ENCODE measurements around the gene UBE2D2.
"Not testable (repeated sequence)": the region's sequence is repeated elsewhere in the genome, so short reads cannot be mapped to it uniquely, and the experiment has no call there.

UBE2D2 gene

DNA sequence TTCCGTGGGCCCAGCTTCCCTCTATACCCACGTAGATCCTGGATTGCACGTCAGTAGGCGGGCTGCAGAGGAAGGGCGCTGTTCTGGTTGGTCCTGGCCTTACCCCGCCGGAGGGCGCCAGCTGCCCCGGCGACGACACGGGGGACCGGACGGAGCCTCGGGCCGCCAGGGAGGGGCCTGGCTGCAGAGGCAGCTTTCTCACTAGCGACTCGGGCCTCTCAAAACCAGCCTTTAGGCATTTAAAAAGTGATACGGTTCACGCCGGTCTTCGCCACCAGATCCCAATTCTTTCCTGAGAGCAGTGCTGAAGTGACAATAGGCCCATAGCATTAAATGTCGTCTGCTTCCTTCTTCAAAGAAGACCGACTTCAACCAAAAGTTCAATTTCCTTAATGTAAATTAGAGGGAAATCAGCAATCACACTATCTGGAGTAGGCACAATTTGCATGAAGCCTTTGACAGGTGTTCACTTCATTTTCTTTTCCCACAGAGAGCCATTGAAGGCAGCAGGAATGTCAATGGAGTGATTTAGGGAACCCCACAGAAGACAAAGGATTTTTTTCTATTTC is 17.6 kb upstream of the UBE2D2 start:
- TF ChIP-seq ZFX (IDR thresholded peaks at IDR 0.05; ENCODE audit: borderline replicate concordance) = no peak
- TF ChIP-seq, protein P1, sequence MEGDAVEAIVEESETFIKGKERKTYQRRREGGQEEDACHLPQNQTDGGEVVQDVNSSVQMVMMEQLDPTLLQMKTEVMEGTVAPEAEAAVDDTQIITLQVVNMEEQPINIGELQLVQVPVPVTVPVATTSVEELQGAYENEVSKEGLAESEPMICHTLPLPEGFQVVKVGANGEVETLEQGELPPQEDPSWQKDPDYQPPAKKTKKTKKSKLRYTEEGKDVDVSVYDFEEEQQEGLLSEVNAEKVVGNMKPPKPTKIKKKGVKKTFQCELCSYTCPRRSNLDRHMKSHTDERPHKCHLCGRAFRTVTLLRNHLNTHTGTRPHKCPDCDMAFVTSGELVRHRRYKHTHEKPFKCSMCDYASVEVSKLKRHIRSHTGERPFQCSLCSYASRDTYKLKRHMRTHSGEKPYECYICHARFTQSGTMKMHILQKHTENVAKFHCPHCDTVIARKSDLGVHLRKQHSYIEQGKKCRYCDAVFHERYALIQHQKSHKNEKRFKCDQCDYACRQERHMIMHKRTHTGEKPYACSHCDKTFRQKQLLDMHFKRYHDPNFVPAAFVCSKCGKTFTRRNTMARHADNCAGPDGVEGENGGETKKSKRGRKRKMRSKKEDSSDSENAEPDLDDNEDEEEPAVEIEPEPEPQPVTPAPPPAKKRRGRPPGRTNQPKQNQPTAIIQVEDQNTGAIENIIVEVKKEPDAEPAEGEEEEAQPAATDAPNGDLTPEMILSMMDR (IDR thresholded peaks at IDR 0.05) = no peak
- no peak overlapping the region for H3K27ac ChIP-seq

DNA sequence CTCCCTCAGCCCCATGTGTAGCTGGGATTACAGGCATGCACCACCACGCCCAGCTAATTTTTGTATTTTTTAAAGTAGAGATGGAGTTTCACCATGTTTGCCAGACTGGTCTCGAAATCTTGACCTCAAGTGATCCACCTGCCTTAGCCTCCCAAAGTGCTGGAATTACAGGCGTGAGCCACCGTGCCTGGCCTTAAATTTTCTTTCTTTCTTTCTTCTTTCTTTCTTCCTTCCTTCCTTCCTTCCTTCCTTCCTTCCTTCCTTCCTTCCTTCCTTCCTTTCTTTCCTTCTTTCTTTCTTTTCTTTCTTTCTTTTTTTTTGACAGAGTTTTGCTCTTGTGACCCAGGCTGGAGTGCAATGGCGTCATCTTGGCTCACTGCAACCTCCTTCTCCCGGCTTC is 14.5 kb upstream of the UBE2D2 start:
- H3K27ac ChIP-seq = not testable (repeated sequence)

DNA sequence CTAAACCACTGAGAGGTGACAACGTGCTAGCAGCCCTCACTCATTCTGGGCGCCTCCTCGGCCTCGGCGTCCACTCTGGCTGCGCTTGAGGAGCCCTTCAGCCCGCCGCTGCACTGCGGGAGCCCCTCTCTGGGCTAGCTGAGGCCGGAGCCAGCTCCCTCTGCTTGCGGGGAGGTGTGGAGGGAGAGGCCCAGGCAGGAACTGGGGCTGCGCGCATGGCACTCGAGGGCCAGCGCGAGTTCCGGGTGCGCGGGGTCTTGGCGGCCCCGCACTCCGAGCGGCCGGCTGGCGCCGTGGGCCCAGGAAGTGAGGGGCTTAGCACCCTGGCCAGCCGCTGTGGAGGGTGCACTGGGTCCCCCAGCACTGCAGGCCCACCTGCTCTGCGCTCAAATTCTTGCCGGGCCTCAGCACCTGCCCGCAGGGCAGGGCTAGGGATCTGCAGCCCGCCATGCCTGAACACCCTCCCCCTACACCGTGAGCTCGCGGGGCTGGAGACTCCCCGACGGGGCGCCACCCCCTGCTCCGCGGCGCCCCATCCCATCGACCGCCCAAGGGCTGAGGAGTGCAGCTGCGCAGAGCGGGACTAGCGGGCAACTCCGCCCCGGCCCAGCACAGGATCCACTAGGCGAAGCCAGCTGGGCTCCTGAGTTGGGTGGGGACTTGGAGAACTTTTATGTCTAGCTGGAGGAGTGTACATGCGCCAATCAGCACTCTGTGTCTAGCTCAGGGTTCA is 11.8 kb upstream of the UBE2D2 start:
- TF ChIP-seq, protein P1 (IDR thresholded peaks at IDR 0.05) = no peak
- TF ChIP-seq ZFX (IDR thresholded peaks at IDR 0.05; ENCODE audit: borderline replicate concordance) = no peak
- H3K27ac ChIP-seq = no peak overlapping the region

DNA sequence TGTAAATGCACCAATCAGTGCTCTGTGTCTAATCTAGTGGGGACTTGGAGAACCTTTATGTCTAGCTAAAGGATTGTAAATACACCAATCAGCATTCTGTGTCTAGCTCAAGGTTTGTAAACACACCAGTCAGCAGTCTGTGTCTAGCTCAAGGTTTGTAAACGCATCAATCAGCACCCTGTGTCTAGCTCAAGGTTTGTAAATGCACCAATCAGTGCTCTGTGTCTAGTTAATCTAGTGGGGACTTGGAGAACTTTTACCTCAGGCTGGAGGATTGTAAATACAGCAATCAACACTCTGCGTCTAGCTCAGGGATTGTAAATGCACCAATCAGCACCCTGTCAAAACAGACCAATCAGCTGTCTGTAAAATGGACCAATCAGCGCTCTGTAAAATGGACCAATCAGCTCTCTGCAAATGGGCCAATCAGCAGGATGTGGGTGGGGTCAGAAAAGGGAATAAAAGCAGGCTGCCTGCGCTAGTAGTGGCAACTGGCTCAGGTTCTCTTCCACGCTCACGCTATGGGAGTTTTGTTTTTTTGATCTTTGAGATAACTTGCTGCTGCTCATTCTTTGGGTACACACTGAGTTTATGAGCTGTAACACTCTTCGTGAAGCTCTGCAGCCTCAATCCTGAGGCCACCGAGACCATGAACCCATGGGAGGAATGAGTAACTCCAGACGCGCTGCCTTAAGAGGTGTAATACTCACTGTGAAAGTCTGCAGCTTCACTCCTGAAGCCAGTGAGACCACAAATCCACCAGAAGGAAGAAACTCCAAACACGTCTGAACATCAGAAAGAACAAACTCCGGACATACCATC is 10.9 kb upstream of the UBE2D2 start:
- not testable (repeated sequence) for H3K27ac ChIP-seq

DNA sequence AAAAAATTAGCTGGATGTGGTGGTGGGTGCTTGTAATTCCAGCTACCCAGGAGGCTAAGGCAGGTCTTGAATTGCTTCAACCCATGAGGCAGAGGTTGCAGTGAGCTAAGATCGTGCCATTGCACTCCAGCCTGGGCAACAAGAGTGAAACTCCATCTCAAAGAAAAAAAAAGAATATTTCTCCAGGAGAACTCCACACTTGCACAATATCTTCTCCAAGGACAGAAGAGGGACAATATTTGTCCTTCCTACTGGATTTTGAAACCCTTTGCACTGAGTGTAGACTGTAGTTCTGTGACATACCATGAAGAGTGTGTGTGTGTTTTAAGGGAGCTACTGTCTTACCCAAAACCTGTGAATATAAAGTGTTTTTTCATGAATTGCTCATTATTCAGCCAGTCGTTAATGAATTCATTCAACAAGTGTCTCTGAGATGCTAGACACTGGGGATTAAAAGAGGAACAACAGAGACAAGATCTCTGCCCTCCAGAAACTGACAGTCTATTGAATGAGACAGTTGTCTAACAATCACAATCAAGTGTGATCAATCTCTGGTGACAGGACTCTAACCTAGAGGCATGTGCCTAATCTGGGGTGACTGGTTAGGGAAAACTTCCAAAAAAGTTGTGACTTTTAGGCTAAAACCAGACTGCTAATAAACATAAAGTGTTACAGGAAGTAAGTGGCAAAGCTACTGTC is 9.8 kb upstream of the UBE2D2 start:
- TF ChIP-seq, protein P1 (IDR thresholded peaks at IDR 0.05) = no peak
- no peak for TF ChIP-seq ZFX (IDR thresholded peaks at IDR 0.05; ENCODE audit: borderline replicate concordance)
- no peak overlapping the region for H3K27ac ChIP-seq

DNA sequence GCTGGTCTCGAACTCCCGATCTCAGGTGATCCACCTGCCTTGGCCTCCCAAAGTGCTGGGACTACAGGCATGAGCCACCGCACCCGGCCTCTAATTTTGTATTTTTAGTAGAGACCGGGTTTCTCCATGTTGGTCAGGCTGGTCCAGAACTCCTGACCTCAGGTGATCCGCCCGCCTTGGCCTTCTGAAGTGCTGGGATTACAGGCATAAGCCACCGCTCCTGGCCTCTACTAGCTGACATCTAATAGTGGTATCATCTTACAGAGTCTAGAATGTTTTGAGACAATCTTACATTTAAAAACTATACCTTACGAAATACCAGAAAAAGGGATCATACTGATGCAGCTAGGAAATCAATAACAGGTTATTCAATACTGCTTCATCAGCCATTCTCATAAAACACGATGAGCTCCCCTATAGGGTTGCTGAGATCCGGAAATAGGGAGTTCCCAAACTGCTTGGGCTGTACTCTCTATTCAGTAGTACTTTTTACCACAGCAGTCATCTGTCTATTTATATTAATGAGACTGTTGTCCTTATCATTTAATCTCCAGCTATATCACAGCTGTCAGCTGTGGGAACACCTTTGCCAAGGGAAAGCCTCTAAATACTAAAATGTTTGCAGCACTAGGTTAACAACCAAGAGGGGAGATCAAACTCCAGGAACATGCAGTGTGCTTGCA is 8.1 kb upstream of the UBE2D2 start:
- H3K27ac ChIP-seq = no peak overlapping the region
- no peak for TF ChIP-seq ZFX (IDR thresholded peaks at IDR 0.05; ENCODE audit: borderline replicate concordance)
- TF ChIP-seq, protein P1 (IDR thresholded peaks at IDR 0.05) = no peak

DNA sequence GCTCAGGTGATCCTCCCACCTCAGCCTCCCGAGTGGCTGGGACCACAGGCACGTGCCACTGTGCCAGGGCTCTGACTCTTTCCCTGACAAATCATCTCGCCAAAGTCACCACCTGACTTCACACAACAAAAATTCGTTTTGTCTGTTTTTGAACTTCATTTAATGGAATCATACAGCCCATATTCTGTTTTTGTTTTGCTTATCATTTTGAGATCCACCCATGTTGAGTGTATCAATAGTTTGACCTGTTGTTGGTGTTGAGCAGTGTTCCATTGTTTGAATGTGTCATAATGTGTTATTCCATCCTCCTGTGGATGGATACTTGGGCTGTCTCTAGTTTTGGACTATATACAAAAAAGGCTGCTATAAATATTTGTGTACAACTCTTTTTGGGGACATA is 6.9 kb upstream of the UBE2D2 start:
- H3K27ac ChIP-seq = no peak overlapping the region
- TF ChIP-seq, protein P1 (IDR thresholded peaks at IDR 0.05) = no peak
- no peak for TF ChIP-seq ZFX (IDR thresholded peaks at IDR 0.05; ENCODE audit: borderline replicate concordance)
